GM21529 (cell line): ENCODE data around the gene KRTAP4-7.
"Not testable (repeated sequence)": the region's sequence is repeated elsewhere in the genome, so short reads cannot be mapped to it uniquely, and the experiment has no call there.

Experiments used
- ATAC-seq: cut with Tn5 transposase; IDR thresholded peaks from one replicate; pipeline ENCODE4 v1.9.1; 2021; ENCODE audit not compliant: unreplicated experiment

Gene KRTAP4-7

GRCh38 chr17:41108728-41109386 lies 24.9 kb downstream of the KRTAP4-7 start:
- ATAC-seq: not testable (repeated sequence)

GRCh38 chr17:41111151-41111885 lies 27.4 kb downstream of the KRTAP4-7 start:
- no peak for ATAC-seq

GRCh38 chr17:41116297-41116696 lies 32.3 kb downstream of the KRTAP4-7 start:
- ATAC-seq: no peak

- not testable (repeated sequence) for ATAC-seq
Observed at GRCh38 chr17:41117846-41118386, 34.0 kb downstream of the KRTAP4-7 start, which contains the start of gene KRTAP4-11. Gene KRTAP4-11, minus strand, starts transcription at chr17:41118373. Its CDS starts 58 bp downstream, at chr17:41118315.

GRCh38 chr17:41118721-41119120 lies 34.8 kb downstream of the KRTAP4-7 start:
- no peak for ATAC-seq

GRCh38 chr17:41119696-41120690 lies 36.0 kb downstream of the KRTAP4-7 start:
- ATAC-seq: not testable (repeated sequence)

- ATAC-seq: no peak
Observed at GRCh38 chr17:41121742-41122141, 37.8 kb downstream of the KRTAP4-7 start.

- ATAC-seq: not testable (repeated sequence)
Observed at GRCh38 chr17:41123292-41123990, 39.5 kb downstream of the KRTAP4-7 start.

- ATAC-seq: not testable (repeated sequence)
Observed at GRCh38 chr17:41123991-41124371, 40.0 kb downstream of the KRTAP4-7 start, which contains the start of gene KRTAP4-12. Gene KRTAP4-12, minus strand, starts transcription at chr17:41124182. Its CDS starts 60 bp downstream, at chr17:41124122.

GRCh38 chr17:41125064-41125463 lies 41.1 kb downstream of the KRTAP4-7 start:
- ATAC-seq: no peak

GRCh38 chr17:41126412-41126811 lies 42.5 kb downstream of the KRTAP4-7 start:
- no peak for ATAC-seq

GRCh38 chr17:41127371-41127770 lies 43.4 kb downstream of the KRTAP4-7 start:
- no peak for ATAC-seq

GRCh38 chr17:41131979-41132378 lies 48.0 kb downstream of the KRTAP4-7 start:
- no peak for ATAC-seq

GRCh38 chr17:41133880-41134735 lies 50.2 kb downstream of the KRTAP4-7 start:
- ATAC-seq: no peak
